WI38 (cell line): ENCODE measurements around the gene THUMPD3.

Experiments
- H3K4me3 ChIP-seq: 2 replicates; pipeline ENCODE4 v1.5.1; 2011; ENCODE audit warnings: low read depth, mild to moderate bottlenecking, control low read depth, low read length
- CTCF ChIP-seq: IDR thresholded peaks from 2 replicates; pipeline ENCODE4 v1.5.1; 2012; ENCODE audit warnings: low read depth, mild to moderate bottlenecking, control low read depth, low read length

THUMPD3 gene

GRCh38 chr3:9390265-9390888, 27.5 kb downstream of the THUMPD3 start:
- no peak for TF ChIP-seq CTCF
- H3K4me3 ChIP-seq: no peak overlapping the region

- TF ChIP-seq CTCF: no peak
- H3K4me3 ChIP-seq: no peak overlapping the region
Measured at GRCh38 chr3:9392041-9392440, 29.2 kb downstream of the THUMPD3 start.

GRCh38 chr3:9395570-9396300, 32.9 kb downstream of the THUMPD3 start:
- no peak for TF ChIP-seq CTCF
- H3K4me3 ChIP-seq: peak overlapping the region; percentile 68

GRCh38 chr3:9396301-9396631, 33.4 kb downstream of the THUMPD3 start:
- H3K4me3 ChIP-seq: peak overlapping the region; percentile 68
- TF ChIP-seq CTCF: no peak

- no peak for TF ChIP-seq CTCF
Measured at GRCh38 chr3:9396632-9397331, 33.9 kb downstream of the THUMPD3 start.

GRCh38 chr3:9397332-9397905, 34.6 kb downstream of the THUMPD3 start, which contains the start of gene SETD5:
SETD5 (plus strand) TSS chr3:9397615; CDS start chr3:9428939, 31,324 bp downstream.
- H3K4me3 ChIP-seq: peak within 1 kb of the TSS; percentile 97
- TF ChIP-seq CTCF: no peak

More at GRCh38 chr3:9396632-9397331, 33.9 kb downstream of the THUMPD3 start:
- H3K4me3 ChIP-seq: peak overlapping the region; percentile 68
